ENCODE results near the gene PARD3. TPM values are rescaled to one million over a fixed set of nuclear protein-coding genes. Genes with fewer than 3 reads are reported as not detected.

PARD3 gene
- total and polyA plus RNA-seq, 2 donors from 2014 or later = 21.1 to 47.5 TPM

DNA sequence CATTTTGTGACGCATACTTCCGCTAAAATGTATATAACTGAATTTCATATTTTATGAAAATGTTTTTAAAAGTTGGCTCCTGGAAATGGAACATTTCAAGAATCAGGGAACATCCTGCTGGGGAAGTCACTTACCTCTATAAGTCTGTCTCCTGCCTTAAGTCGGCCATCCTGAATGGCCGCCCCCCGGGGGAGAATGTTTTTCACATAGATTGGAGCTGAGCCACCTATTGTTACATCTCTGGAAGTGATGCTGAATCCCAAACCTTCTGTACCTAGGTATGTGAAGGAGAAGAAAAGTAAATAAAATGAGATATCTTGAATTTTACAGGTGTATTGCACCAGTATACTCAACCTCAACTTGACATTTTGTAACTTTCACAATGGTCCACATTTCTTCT is 437.3 kb downstream of the PARD3 start:
- no peaks in the 10 kb centered on the region for H3K9me3 ChIP-seq (ENCODE audit: control insufficient read depth in 2 of 3, insufficient read depth in 1 of 3, low read length in 3 of 3)
- intact Hi-C loops (cut with DNase I) = no loop called here
- H3K27me3 ChIP-seq (ENCODE audit: control insufficient read depth, insufficient read depth, low read length) = no peaks in the 10 kb centered on the region
- H3K27ac ChIP-seq (ENCODE audit: low read depth in 2 of 2, low read length in 2 of 2) = no peak overlapping the region
- no peak overlapping the region for H3K9ac ChIP-seq (ENCODE audit: low read length in 3 of 3)
- H3K4me3 ChIP-seq (ENCODE audit: low read length in 3 of 3) = no peak overlapping the region
- peaks cover 2 to 7% (median 3%) of the 10 kb centered on the region in 3 donors for H3K36me3 ChIP-seq (ENCODE audit: control insufficient read depth in 2 of 3, insufficient read depth in 3 of 3, low read length in 3 of 3)
- TF ChIP-seq, protein P1, sequence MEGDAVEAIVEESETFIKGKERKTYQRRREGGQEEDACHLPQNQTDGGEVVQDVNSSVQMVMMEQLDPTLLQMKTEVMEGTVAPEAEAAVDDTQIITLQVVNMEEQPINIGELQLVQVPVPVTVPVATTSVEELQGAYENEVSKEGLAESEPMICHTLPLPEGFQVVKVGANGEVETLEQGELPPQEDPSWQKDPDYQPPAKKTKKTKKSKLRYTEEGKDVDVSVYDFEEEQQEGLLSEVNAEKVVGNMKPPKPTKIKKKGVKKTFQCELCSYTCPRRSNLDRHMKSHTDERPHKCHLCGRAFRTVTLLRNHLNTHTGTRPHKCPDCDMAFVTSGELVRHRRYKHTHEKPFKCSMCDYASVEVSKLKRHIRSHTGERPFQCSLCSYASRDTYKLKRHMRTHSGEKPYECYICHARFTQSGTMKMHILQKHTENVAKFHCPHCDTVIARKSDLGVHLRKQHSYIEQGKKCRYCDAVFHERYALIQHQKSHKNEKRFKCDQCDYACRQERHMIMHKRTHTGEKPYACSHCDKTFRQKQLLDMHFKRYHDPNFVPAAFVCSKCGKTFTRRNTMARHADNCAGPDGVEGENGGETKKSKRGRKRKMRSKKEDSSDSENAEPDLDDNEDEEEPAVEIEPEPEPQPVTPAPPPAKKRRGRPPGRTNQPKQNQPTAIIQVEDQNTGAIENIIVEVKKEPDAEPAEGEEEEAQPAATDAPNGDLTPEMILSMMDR (IDR thresholded peaks at IDR 0.05; ENCODE audit: borderline replicate concordance, extremely low read depth, insufficient read depth) = no peak
- FAIRE-seq (no peak), DNase-seq (no peak)
- H3K4me1 ChIP-seq (ENCODE audit: control insufficient read depth in 2 of 3, insufficient read depth in 2 of 3, low read depth in 1 of 3, low read length in 3 of 3) = no peaks in the 10 kb centered on the region

DNA sequence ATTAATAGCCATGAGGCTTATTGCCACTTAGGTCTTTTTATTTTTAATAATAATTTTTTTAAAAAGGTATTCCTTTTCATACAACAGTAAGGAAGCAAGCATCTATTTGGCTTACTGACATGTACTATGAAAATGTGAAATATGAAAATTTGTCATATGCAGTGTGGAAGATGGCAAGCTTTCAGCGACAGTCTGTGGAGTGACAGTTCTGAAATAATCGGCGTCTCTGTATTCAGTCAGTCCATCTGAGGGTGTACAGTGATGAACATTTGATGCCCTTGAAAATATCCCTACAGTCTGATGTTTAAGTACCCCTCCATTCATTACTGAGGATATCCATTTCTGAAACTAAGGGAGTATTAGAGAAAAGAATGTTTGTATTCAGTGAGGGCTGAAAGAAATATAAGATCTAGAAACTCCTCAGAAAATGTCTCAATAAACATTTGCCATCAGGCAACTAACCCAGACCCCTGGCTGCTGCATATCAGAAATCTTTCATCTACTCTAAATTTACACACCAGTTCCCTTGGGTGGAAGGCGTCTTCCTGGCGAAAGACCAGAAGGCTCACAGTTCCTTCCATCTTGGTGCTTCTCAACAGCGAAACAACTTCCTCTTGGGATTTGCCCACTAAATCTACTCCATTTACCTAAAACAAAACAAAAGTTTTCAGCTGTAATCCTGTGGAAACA is 440.6 kb downstream of the PARD3 start:
- H3K4me3 ChIP-seq (ENCODE audit: low read length in 3 of 3) = no peak overlapping the region
- TF ChIP-seq, protein P1 (IDR thresholded peaks at IDR 0.05; ENCODE audit: borderline replicate concordance, extremely low read depth, insufficient read depth) = no peak
- FAIRE-seq (no peak), DNase-seq (peak in 1 of 5 donors; percentile 26)
- no peaks in the 10 kb centered on the region for H3K4me1 ChIP-seq (ENCODE audit: control insufficient read depth in 2 of 3, insufficient read depth in 2 of 3, low read depth in 1 of 3, low read length in 3 of 3)
- no peaks in the 10 kb centered on the region for H3K27me3 ChIP-seq (ENCODE audit: control insufficient read depth, insufficient read depth, low read length)
- no peaks in the 10 kb centered on the region for H3K9me3 ChIP-seq (ENCODE audit: control insufficient read depth in 2 of 3, insufficient read depth in 1 of 3, low read length in 3 of 3)
- H3K27ac ChIP-seq (ENCODE audit: low read depth in 2 of 2, low read length in 2 of 2) = no peak overlapping the region
- peaks cover 0 to 7% (median 0%) of the 10 kb centered on the region in 3 donors for H3K36me3 ChIP-seq (ENCODE audit: control insufficient read depth in 2 of 3, insufficient read depth in 3 of 3, low read length in 3 of 3)
- H3K9ac ChIP-seq (ENCODE audit: low read length in 3 of 3) = no peak overlapping the region
- intact Hi-C loops (cut with DNase I) = no loop called here

DNA sequence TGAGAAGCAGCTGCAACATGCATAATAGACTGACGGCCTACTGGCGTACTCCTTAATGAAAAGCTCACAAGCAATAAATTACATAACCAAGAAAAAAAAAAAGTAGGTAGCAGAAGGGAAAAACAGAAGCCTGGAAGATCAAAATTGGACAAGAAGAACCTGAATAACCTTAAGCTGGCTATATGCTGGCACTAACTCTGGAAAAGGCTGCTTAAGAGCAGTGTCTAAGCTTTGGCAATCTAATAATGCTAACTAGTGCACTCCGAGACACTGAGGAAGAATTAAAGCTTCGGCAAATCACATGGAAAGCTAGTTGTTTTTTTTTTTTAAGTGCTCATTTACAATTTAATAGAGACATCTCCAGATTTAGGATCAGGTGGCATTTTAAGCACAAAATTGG is 441.9 kb downstream of the PARD3 start:
- no peak for FAIRE-seq
- intact Hi-C loops (cut with DNase I) = no loop called here

More for the DNA sequence above, 441.9 kb downstream of the PARD3 start:
- Histone ChIP-seq H3K4me1 (ENCODE audit: control insufficient read depth in 2 of 3, insufficient read depth in 2 of 3, low read depth in 1 of 3, low read length in 3 of 3) (no peaks in the 10 kb centered on the region), H3K9ac (ENCODE audit: low read length in 3 of 3) (no peak overlapping the region), H3K9me3 (ENCODE audit: control insufficient read depth in 2 of 3, insufficient read depth in 1 of 3, low read length in 3 of 3) (no peaks in the 10 kb centered on the region), H3K36me3 (ENCODE audit: control insufficient read depth in 2 of 3, insufficient read depth in 3 of 3, low read length in 3 of 3) (peaks cover 0 to 7% (median 0%) of the 10 kb centered on the region in 3 donors), H3K4me3 (ENCODE audit: low read length in 3 of 3) (no peak overlapping the region), H3K27ac (ENCODE audit: low read depth in 2 of 2, low read length in 2 of 2) (no peak overlapping the region), H3K27me3 (ENCODE audit: control insufficient read depth, insufficient read depth, low read length) (no peaks in the 10 kb centered on the region)
- TF ChIP-seq, protein P1 (IDR thresholded peaks at IDR 0.05; ENCODE audit: borderline replicate concordance, extremely low read depth, insufficient read depth) = no peak
- DNase-seq = no peak

Measured in kidney (tissue), 14 donors.